ENCODE results near the gene IL17RE.

IL17RE gene

DNA sequence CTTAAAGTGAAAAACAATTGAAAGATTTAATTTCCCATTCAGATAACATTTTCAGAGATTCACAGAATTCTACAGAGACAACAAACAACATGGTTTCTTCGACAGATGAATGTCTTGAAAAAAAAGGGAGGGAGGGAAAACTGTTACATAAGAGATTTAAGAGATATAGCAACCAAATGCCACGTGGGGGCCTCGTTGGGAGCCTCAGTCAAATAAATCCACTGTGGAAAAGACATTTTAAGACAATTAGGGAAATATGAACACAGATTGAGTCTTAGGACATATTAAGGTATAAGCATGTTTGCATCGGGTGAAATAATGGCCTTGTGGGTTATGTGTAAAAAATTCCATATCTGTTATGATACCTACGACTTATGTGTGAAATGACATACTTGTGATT, 54.6 kb downstream of the IL17RE start:
- Histone ChIP-seq H4K20me1 (ENCODE audit: insufficient read depth, low read length) (no peaks in the 10 kb centered on the region), H3K9ac (ENCODE audit: low read length) (no peak overlapping the region), H3K4me1 (ENCODE audit: low read length) (no peaks in the 10 kb centered on the region; the same call in 1 of the 2 replicates), H3K27me3 (ENCODE audit: low read depth, low read length) (no peaks in the 10 kb centered on the region), H3K36me3 (replicated peaks; ENCODE audit: low read depth, low read length) (no peaks in the 10 kb centered on the region), H3K79me2 (ENCODE audit: low read length) (no peaks in the 10 kb centered on the region), H3K27ac (ENCODE audit: low read length) (no peak overlapping the region), H3K4me2 (ENCODE audit: low read length) (no peak overlapping the region), H2AFZ (ENCODE audit: low read depth, low read length) (no peak overlapping the region), H3K9me3 (ENCODE audit: insufficient read depth, low read length) (no peaks in the 10 kb centered on the region), H3K4me3 (ENCODE audit: low read length) (no peak overlapping the region)
- TF ChIP-seq, protein P1, sequence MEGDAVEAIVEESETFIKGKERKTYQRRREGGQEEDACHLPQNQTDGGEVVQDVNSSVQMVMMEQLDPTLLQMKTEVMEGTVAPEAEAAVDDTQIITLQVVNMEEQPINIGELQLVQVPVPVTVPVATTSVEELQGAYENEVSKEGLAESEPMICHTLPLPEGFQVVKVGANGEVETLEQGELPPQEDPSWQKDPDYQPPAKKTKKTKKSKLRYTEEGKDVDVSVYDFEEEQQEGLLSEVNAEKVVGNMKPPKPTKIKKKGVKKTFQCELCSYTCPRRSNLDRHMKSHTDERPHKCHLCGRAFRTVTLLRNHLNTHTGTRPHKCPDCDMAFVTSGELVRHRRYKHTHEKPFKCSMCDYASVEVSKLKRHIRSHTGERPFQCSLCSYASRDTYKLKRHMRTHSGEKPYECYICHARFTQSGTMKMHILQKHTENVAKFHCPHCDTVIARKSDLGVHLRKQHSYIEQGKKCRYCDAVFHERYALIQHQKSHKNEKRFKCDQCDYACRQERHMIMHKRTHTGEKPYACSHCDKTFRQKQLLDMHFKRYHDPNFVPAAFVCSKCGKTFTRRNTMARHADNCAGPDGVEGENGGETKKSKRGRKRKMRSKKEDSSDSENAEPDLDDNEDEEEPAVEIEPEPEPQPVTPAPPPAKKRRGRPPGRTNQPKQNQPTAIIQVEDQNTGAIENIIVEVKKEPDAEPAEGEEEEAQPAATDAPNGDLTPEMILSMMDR (IDR thresholded peaks at IDR 0.05; ENCODE audit: low read depth, low read length): peak; percentile 30; the same call in 1 of the 2 replicates
- TF ChIP-seq EZH2phosphoT487 (IDR thresholded peaks at IDR 0.05; ENCODE audit: low read depth): no peak

DNA sequence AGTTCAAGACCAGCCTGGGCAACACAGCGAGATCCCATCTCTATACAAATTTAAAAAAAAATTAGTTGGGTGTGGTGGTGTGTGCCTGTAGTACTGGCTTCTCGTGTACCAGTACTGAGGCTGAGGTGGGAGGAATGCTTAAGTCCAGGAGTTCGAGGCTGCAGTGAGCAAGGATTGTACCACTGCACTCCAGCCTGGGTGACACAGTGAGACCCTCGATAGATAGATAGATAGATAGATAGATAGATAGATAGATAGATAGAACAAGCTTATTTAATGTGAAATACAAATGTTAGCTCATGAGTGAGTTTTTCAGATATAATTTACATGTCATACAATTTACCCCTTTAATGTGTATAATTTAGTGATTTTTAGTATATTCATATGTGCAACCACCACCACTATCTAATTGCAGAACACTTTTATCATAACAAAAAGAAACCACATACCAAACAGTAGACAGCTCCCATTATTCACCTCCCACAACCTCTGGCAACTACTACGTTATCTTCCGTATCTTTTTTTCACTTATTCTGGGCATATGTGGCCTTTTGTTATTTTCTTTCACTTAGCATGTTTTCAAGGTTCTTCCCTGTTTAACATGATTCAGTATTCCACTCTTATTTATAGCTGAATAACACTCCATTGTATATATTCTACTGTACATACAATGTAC, 62.7 kb downstream of the IL17RE start:
- Histone ChIP-seq H4K20me1 (ENCODE audit: insufficient read depth, low read length) (no peaks in the 10 kb centered on the region), H3K79me2 (ENCODE audit: low read length) (no peaks in the 10 kb centered on the region), H3K4me2 (ENCODE audit: low read length) (no peak overlapping the region), H3K4me1 (ENCODE audit: low read length) (no peaks in the 10 kb centered on the region), H3K4me3 (ENCODE audit: low read length) (no peak overlapping the region), H3K27ac (ENCODE audit: low read length) (no peak overlapping the region), H3K9ac (ENCODE audit: low read length) (no peak overlapping the region), H2AFZ (ENCODE audit: low read depth, low read length) (no peak overlapping the region), H3K36me3 (replicated peaks; ENCODE audit: low read depth, low read length) (peaks cover 23% of the 10 kb centered on the region), H3K9me3 (ENCODE audit: insufficient read depth, low read length) (no peaks in the 10 kb centered on the region), H3K27me3 (ENCODE audit: low read depth, low read length) (no peaks in the 10 kb centered on the region)
- TF ChIP-seq EZH2phosphoT487 (IDR thresholded peaks at IDR 0.05; ENCODE audit: low read depth): no peak
- TF ChIP-seq, protein P1 (IDR thresholded peaks at IDR 0.05; ENCODE audit: low read depth, low read length): no peak

Measured in OCI-LY3 (cell line).